Measurements from ENCODE around the gene ZBTB20.
A peak's percentile ranks its signal among the peaks of the same experiment; 100 is the strongest.

ZBTB20 gene

DNA sequence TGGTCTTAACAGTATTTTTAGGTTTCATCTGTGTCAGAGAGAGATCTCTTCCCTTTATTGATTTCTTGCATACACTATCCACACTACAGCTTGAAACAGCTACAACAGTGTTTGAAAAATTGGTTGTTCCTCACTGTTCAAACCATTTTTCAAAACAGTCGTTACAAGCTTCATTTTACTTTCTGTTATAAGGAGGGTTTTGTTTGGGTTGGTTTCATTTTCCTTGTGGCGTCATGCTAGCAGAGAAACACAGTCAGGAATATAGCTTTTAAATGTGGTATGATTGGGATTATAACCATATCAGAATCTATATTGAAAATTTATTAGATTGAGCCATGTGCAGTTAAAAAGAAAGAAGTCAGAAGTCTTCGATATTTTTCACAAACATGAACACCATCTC, 400.6 kb downstream of the ZBTB20 start:
- peak; percentile 58 for DNase-seq

DNA sequence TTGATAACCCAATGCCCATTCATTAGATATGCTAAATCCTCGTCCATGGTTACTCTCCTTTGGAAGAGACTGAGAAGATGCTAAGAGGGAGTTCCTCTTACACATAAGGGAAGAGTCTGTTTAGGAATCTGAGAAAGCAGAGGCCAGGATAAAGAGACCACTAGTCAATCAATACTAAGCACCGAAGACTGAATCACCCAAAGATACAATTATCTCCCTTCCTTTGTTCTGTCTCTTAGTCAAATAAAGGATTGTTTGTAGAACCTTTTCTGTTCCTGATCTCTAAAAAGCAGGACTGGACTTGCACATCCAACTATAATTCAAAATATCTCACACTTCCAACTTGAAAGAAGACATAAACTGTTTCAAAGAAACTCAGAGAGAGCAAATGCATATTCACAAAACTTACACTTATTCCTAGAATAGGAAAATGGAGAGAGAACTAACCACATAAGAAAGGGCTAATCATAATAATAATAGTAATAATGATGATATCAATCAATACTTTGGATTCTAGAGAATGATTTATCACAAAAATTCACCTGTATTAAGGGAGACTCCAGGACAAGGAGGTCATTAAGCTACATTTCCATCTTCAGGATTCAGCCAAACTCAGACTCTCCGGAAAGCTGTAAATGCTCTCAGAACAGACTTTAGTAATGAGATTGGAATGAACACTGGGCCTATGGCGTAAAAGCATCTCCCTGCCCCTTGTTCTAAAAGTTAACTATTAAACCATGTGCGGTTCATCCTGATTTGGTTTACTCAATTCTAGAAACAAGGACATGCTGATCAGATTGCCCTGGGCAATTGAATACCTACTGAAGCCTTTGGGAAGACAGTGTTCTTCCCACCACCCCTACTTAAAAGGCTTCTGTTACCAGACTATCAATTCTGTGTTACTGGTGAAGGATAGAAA, 401.5 kb downstream of the ZBTB20 start:
- no peak for DNase-seq

DNA sequence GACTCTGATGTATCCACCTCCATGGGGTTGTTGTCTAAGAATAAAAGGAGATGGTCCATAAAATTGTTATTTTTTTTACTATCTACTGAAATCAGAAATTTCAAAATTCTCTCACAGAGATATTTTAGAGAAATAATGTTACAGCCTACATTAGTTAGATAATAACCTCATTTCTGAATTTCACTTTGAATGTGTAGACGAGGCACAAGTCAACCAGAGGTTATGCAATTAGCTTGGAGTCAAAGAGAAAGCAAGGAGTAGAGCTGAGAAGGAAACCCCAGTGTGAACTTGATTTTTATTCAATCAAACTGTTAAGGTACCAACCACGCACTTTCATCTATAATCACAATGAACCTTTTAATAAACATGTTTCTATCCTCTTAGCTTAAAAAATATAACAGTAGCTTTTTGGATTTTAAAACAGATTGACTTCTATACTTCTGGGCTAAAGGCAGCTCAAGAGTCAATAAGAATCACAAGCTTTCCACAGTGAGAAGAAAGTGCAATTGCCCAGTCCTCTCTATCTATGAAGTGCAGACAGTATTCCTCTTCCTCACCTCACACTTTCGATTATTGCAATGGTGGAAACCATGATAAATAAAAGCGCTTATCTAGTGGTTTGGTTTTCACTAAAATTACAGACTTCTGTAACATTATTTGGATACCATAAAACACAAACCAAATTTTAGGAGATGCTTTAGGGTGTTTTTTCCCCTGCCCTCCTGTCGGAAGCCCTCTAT, 403.2 kb downstream of the ZBTB20 start:
- no peak for DNase-seq

- no peak for DNase-seq
Observed at GRCh38 chr3:114741066-114741465, 406.0 kb downstream of the ZBTB20 start.

DNA sequence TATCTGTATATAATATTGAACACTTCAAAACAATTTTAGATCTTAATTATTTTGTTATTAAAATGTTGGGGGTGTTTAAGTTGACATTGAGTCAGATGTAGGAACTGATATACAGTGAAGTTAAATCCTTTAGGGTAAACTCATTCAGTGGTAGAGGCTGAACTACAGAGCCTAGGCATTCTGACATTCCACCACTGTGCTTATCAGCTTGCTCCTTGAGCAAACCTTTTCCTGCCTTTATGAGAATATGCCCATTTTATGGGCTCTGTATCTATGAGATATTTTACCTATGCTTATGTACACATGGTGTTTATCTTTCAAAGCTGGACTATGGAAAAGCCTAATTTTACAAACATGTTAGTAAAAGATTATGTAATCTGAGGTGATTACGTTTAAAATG, 407.5 kb downstream of the ZBTB20 start:
- DNase-seq, result no peak

DNA sequence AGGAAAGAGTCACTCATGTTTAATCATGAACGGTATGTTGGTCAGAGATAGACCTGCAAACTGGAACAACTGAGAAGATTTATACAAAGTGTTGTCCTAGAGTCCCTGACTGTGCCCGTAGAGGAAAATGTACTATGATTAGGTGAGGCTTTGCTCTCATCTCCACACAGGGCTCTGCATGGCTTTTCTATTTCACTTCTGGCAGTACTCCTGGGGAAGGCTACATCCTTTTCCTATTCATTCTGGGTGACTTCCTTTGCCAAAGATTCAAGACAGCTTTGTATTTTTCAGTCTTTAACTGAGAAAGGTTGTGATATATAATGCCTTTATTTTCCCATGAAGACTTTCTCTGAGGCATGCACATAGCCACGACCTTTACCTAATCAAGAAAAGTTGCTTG, 414.7 kb downstream of the ZBTB20 start:
- no peak for DNase-seq

- no peak for DNase-seq
Observed at GRCh38 chr3:114730397-114730796, 416.7 kb downstream of the ZBTB20 start.

DNA sequence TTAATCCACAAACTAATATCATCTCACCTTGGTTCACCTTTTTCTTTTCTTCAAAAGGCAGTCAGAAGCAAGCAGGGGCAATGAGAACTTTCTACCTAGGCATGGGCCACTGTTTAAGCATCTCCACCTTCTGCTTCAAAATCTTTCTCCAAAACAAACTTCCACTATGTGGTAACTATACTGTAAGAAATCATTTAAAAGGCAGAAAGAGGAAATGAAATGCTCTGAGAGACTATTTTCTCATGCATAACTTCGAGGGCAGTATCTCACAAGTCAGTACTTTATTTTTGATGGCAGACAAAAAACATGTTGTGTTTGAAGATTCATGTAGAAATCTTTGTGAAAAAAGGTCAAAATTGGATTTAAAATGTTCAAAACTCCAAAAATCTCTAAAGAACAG, 419.7 kb downstream of the ZBTB20 start:
- peak; percentile 58 for DNase-seq

- no peak for DNase-seq
Observed at GRCh38 chr3:114725966-114726365, 421.1 kb downstream of the ZBTB20 start.

GRCh38 chr3:114722530-114722929, 424.6 kb downstream of the ZBTB20 start:
- DNase-seq, result no peak

DNA sequence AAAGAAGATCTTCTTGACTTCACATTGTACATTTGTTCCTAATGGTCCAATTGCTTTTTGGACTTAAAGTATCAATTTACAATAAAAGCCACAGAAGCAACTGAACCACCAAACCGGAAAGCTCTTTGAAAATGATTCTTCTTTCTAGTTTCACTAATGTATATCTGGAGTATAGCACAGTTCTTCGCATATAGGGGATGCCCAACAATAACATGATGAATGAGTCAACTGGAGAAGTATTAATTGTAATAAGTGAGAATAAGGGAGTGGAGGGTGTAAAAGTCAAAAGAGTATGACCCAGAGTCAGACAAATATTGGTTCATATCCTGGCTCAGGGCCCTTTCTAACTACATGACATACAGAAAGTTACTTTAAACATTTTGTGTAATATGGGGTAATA, 425.2 kb downstream of the ZBTB20 start:
- DNase-seq, result no peak

DNA sequence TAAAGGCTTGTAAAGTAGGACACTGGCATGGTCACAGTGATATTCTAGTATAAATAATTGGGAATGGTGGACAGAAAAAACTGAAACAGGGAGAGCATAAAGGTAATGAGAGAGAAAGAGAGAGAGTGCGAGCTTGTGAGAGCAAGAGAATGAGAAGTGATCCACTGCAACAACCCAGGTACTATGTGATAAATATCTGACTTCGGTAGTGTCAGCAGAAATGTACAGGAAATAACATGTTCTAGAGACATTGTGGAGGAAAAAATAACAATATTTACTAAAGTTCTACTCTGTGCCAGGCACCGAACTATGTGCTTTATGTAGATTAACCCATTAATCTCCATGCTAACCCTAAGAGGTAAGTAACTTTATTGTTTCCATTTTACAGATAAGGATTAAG, 425.9 kb downstream of the ZBTB20 start:
- DNase-seq, result no peak

GRCh38 chr3:114718898-114719210, 428.2 kb downstream of the ZBTB20 start:
- DNase-seq, result no peak

DNA sequence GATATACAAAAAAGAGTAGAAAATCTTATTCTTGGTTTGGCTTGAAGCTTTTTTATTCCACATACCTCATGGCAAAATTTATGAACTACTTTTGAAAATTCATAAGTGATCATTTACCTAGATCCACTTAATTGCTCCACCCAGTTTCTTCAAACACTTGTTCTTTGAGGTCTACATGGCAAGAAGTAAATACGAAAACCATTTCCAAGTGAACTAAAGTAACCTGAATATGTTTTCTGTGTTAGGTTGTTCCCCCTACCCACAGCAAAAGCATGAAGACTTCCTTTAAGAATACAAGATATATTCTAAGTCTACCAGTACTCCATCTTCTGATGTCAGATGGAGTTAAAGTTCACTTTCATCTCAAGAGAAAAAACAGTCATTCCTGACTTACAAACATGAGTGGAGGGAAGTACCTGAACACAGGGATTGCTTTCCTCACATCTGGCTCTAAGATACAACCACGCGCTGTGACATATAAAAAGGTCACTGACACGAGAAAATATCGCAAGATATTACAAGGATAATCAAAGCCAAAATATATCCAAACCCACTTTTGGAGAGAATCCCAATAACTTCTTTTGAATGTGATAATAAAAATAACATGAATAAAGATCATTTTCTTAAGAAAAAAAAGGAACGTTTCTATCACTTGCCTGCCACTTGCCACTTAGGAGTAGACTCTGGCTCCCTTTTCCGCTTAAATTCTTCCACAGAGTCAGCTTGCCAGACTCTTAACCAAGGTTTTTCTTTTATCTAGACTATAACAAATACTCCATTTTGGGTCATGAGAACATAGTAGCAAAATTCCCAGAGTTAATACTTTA, 428.8 kb downstream of the ZBTB20 start:
- no peak for DNase-seq

GRCh38 chr3:114716916-114717315, 430.2 kb downstream of the ZBTB20 start:
- no peak for DNase-seq

GRCh38 chr3:114716126-114716525, 431.0 kb downstream of the ZBTB20 start:
- DNase-seq, result no peak

- no peak for DNase-seq
Observed at GRCh38 chr3:114714957-114715460, 432.1 kb downstream of the ZBTB20 start.

- DNase-seq, result no peak
Observed at GRCh38 chr3:114714237-114714636, 432.9 kb downstream of the ZBTB20 start.

- no peak for DNase-seq
Observed at GRCh38 chr3:114712728-114713492, 434.2 kb downstream of the ZBTB20 start.

DNA sequence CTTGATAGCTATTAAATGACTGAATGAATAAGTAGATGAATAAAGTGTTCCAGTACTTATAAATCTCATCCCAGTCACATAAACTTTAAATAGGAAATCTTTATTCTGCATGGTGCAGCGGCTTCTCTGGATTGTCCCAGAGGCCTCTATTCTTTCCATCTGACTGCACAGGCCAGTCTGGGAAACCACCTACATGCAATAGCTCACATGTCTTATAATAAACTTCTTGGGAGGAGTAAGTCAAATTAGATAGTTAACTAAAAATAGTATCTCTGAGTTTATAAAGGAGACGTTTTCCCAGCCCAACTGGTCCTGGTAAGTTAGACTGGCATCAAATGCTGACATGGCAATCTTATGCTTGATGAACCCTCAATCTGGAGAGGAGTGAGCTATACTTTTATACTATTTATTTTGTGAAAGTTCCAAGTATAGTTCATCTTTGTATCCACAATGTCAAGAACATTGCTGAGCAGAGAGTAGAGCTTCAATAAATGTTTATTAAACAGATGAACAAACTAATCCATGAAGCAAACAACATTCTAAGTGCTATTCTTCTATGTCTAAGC, 435.7 kb downstream of the ZBTB20 start:
- peak; percentile 21 for DNase-seq

DNA sequence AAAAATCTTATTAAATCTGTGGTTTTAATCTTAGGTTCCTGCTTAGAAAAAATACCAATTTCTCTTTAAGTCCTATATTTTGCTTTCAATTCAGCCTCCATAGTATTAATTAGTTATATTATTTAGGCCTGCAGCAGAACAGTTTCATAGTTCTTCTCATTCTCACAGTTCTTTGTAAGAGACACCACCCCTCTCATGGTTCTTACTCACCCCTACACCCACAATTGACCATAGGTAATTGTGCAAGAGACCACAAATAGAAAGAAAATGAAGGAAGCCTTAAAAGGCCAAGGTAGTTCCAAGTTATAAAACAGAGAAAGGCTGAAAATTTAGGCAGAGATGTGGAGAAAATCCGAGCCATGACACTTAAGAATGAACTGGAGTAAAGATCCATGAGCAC, 438.0 kb downstream of the ZBTB20 start:
- peak; percentile 90 for DNase-seq

DNA sequence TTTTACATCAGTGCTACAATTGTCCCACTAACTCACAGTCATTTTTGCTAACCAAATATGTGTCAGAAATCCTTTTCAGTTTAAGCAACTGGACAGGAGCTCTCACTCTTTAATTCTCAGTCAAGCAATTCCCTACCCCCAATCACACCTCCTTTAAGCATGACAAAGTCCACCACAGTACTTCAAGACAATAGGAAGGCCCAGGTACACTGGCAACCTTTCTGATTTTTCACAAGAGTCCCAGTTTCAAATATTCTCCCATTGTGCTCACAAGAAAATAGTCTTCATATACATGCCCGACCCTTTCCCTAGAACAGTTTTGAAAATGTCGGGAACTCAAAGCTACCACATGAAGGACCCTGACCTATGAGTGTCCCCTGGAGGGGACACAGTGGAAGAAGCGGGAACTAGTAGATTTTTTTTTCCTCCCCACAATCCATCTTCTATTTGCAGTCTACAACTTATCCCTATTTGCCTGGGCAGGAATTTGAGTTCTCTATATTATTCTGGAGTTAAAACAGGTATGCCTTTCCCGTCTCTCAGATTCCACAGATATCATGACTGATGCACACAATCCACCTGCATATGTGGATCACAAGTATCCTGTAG, 439.7 kb downstream of the ZBTB20 start:
- no peak for DNase-seq

Data from inflammatory macrophage treated with lipopolysaccharide for 4 hours (primary cell).